Neuronal stem cell (in vitro differentiated cells): Measurements from ENCODE around the gene WDR83.

Experiments used
- DNase-seq: peaks from one replicate; pipeline ENCODE4 v3.0.0-alpha.2; 2013; ENCODE audit warnings: low spot score
- H2AFZ ChIP-seq: one replicate; pipeline ENCODE4 v1.6.1; 2013; ENCODE audit warnings: mild to moderate bottlenecking, low read length, inconsistent platforms
- H2AK5ac ChIP-seq: 2 replicates; pipeline ENCODE4 v1.6.1; 2013; ENCODE audit warnings: low read depth, mild to moderate bottlenecking, inconsistent platforms, low read length, moderate library complexity, mixed read lengths
- H2BK120ac ChIP-seq: 2 replicates; pipeline ENCODE4 v1.6.1; 2013; ENCODE audit warnings: low read depth, mild to moderate bottlenecking, inconsistent platforms, low read length, moderate library complexity, mixed read lengths
- H2BK12ac ChIP-seq: one replicate; pipeline ENCODE4 v1.6.1; 2013; ENCODE audit warnings: low read length, inconsistent platforms
- H2BK15ac ChIP-seq: 2 replicates; pipeline ENCODE4 v1.6.1; 2013; ENCODE audit warnings: mild to moderate bottlenecking, low read length, inconsistent platforms, mixed read lengths
- H2BK5ac ChIP-seq: one replicate; pipeline ENCODE4 v1.6.1; 2013; ENCODE audit warnings: inconsistent platforms, mild to moderate bottlenecking, low read length, moderate library complexity
- H3K14ac ChIP-seq: one replicate; pipeline ENCODE4 v1.6.1; 2013; ENCODE audit warnings: low read length, inconsistent platforms
- H3K18ac ChIP-seq: 2 replicates; pipeline ENCODE4 v1.6.1; 2013; ENCODE audit warnings: low read length, inconsistent platforms
- H3K23ac ChIP-seq: 2 replicates; pipeline ENCODE4 v1.6.1; 2013; ENCODE audit warnings: low read depth, mild to moderate bottlenecking, mixed read lengths, low read length, inconsistent platforms; ENCODE audit not compliant: poor library complexity
- H3K27ac ChIP-seq: replicated peaks from 3 replicates; pipeline ENCODE4 v1.5.1; 2013; ENCODE audit warnings: low read length, inconsistent platforms
- H3K27me3 ChIP-seq, 3 experiments: 2 replicates each; pipeline ENCODE4 v1.6.1; 2013; ENCODE audit warnings: low read length in 3 of 3, mild to moderate bottlenecking in 2 of 3, inconsistent platforms in 1 of 3, low read depth in 1 of 3, mixed read lengths in 1 of 3, moderate library complexity in 1 of 3; ENCODE audit not compliant: control insufficient read depth in 3 of 3, insufficient read depth in 3 of 3
- H3K36me3 ChIP-seq, 2 donors: replicated peaks in 1 of 2; 2 replicates each; pipeline ENCODE4 v1.6.1; 2013; ENCODE audit warnings: low read length in 2 of 2; ENCODE audit not compliant: control insufficient read depth in 2 of 2, insufficient read depth in 2 of 2
- H3K4ac ChIP-seq: 2 replicates; pipeline ENCODE4 v1.6.1; 2013; ENCODE audit warnings: inconsistent platforms, mild to moderate bottlenecking, low read length, moderate library complexity
- H3K4me1 ChIP-seq, 2 donors: 1 replicate in 1 of 2; 2 replicates in 1 of 2; pipeline ENCODE4 v1.6.1; 2013; ENCODE audit warnings: low read length in 2 of 2, low read depth in 1 of 2; ENCODE audit not compliant: control insufficient read depth in 2 of 2, insufficient read depth in 1 of 2
- H3K4me2 ChIP-seq: one replicate; pipeline ENCODE4 v1.6.1; 2013; ENCODE audit warnings: mild to moderate bottlenecking, low read length, inconsistent platforms; ENCODE audit not compliant: insufficient read depth, poor library complexity, severe bottlenecking
- H3K4me3 ChIP-seq, 2 donors: 2 replicates each; pipeline ENCODE4 v1.5.1; 2013; ENCODE audit warnings: low read length in 2 of 2, mild to moderate bottlenecking in 2 of 2, inconsistent platforms in 1 of 2, moderate library complexity in 1 of 2
- H3K79me1 ChIP-seq: one replicate; pipeline ENCODE4 v1.6.1; 2013; ENCODE audit warnings: low read depth, mild to moderate bottlenecking, inconsistent platforms, low read length, moderate library complexity
- H3K9ac ChIP-seq: one replicate; pipeline ENCODE4 v1.6.1; 2013; ENCODE audit warnings: mild to moderate bottlenecking, low read depth, low read length, inconsistent platforms; ENCODE audit not compliant: poor library complexity
- H3K9me3 ChIP-seq, 2 donors: replicated peaks in 1 of 2; 2 replicates each; pipeline versions ENCODE3 to v1.6.1; 2013; ENCODE audit warnings: low read length in 2 of 2, mild to moderate bottlenecking in 2 of 2, inconsistent platforms in 1 of 2, low read depth in 1 of 2, mixed read lengths in 1 of 2, moderate library complexity in 1 of 2; ENCODE audit not compliant: control insufficient read depth in 2 of 2, insufficient read depth in 1 of 2
- H4K8ac ChIP-seq: one replicate; pipeline ENCODE4 v1.6.1; 2013; ENCODE audit warnings: low read depth, mild to moderate bottlenecking, inconsistent platforms, low read length, moderate library complexity
- H4K91ac ChIP-seq: one replicate; pipeline ENCODE4 v1.6.1; 2013; ENCODE audit warnings: low read length, low read depth, mild to moderate bottlenecking, inconsistent platforms; ENCODE audit not compliant: poor library complexity
- WGBS, 2 donors: extraction: QIAGEN DNeasy Blood & Tissue Kit; methylation state at CpG; one replicate each; pipeline ENCODE4 v1.1.7; 2013; ENCODE audit warnings: missing lambda C conversion rate in 2 of 2, mixed read lengths in 1 of 2; ENCODE audit not compliant: insufficient read length in 2 of 2, insufficient replicate concordance in 1 of 2; ENCODE audit errors: extremely low coverage in 2 of 2; 5-methylcytosine and 5-hydroxymethylcytosine counted together
- small RNA-seq: library from polyadenylated mRNA; stranded (forward); fragments of <200 nt; extraction: miRNeasy Mini kit (QIAGEN cat#:217004); gene quantifications from one replicate; pipeline ENCODE3, GENCODE V24; 2013; ENCODE audit not compliant: insufficient read depth

The WDR83 gene

GRCh38 chr19:12723641-12724426 lies 57.2 kb downstream of the WDR83 start, which contains the start of gene TNPO2:
TNPO2 (minus strand) TSS chr19:12723932; CDS start chr19:12720977, 2,955 bp downstream.
- Histone ChIP-seq H3K14ac (no peak within 1 kb of the TSS), H2AK5ac (no peak within 1 kb of the TSS), H2AFZ (peak within 1 kb of the TSS; percentile 91), H4K91ac (no peak within 1 kb of the TSS), H3K27ac (peak within 1 kb of the TSS; percentile 75), H2BK12ac (no peak within 1 kb of the TSS), H2BK5ac (no peak within 1 kb of the TSS), H3K9me3 (no peaks in the 10 kb centered on the region), H3K9ac (peak within 1 kb of the TSS; percentile 79), H3K4me2 (peak within 1 kb of the TSS; percentile 89), H3K79me1 (peaks cover 9% of the 10 kb centered on the region), H3K36me3 (peaks cover 12 to 32% of the 10 kb centered on the region in 2 donors), H2BK15ac (no peak within 1 kb of the TSS), H3K4ac (no peak within 1 kb of the TSS), H2BK120ac (no peak within 1 kb of the TSS), H3K4me1 (peaks cover 6 to 7% of the 10 kb centered on the region in 2 donors), H4K8ac (no peak within 1 kb of the TSS), H3K23ac (no peak within 1 kb of the TSS), H3K27me3 (no peaks in the 10 kb centered on the region), H3K4me3 (peak within 1 kb of the TSS; percentile 79 to 93), H3K18ac (peak within 1 kb of the TSS; percentile 4)
- DNase-seq = peak; percentile 76
- WGBS, 2 donors = no CpG with 5 or more reads among the region's 28 CpGs

Small RNA genes within 50 kb of the gene (small RNA-seq; reads per million reads assigned to genes)
- 571 reads per million, percentile 98 among the genes with 10 or more reads in this experiment for gene SNORD41
